WTC11 (cell line): Measurements from ENCODE around the gene NEURL1. TPM values are rescaled to one million over a fixed set of nuclear protein-coding genes. Genes with fewer than 3 reads are reported as not detected.

Experiments used
- ATAC-seq: fragments of 200-7000 bp; cut with Tn5 transposase; 2 replicates; pipeline ENCODE4 v1.10.0; 2021; ENCODE audit warnings: mild to moderate bottlenecking, moderate library complexity
- CTCF ChIA-PET: fragments of 300-600 bp; sonication (Branson Sonifier 250); formaldehyde crosslinking; loops from one replicate; lab custom pipeline; 2021; ENCODE audit warnings: antibody characterized with exemption; lab: Charles Lee
- POLR2A ChIA-PET: fragments of 350-600 bp; sonication (Branson Sonifier 250); formaldehyde crosslinking; loops from one replicate; lab custom pipeline; 2021; ENCODE audit warnings: antibody characterized with exemption; lab: Charles Lee
- DNase-seq: peaks from one replicate; pipeline ENCODE4 v3.0.0; 2021; ENCODE audit warnings: low spot score
- H3K27ac Mint-ChIP-seq: 2 replicates; pipeline ENCODE4 v1.8.0; 2021; ENCODE audit warnings: mixed read lengths
- H3K27me3 Mint-ChIP-seq: 2 replicates; pipeline ENCODE4 v1.8.0; 2021; ENCODE audit warnings: low read depth, mild to moderate bottlenecking, moderate library complexity, mixed read lengths
- H3K36me3 Mint-ChIP-seq: 2 replicates; pipeline ENCODE4 v1.8.0; 2021; ENCODE audit warnings: mixed read lengths
- H3K4me1 Mint-ChIP-seq: 2 replicates; pipeline ENCODE4 v1.8.0; 2022; ENCODE audit warnings: mixed read lengths
- H3K4me3 Mint-ChIP-seq: 2 replicates; pipeline ENCODE4 v1.8.0; 2021; ENCODE audit warnings: mild to moderate bottlenecking, moderate library complexity, mixed read lengths
- H3K9me3 Mint-ChIP-seq: 2 replicates; pipeline ENCODE4 v1.8.0; 2021; ENCODE audit warnings: mixed read lengths
- AFF4 ChIP-seq: sonication (generic); formaldehyde crosslinking; IDR thresholded peaks from 2 replicates; pipeline ENCODE4 v1.8.1; 2023; ENCODE audit warnings: mild to moderate bottlenecking, missing genetic modification reagents, borderline replicate concordance
- ARID4B ChIP-seq: sonication (generic); formaldehyde crosslinking; IDR thresholded peaks from 2 replicates; pipeline ENCODE4 v1.8.0; 2023; ENCODE audit warnings: missing genetic modification reagents, mild to moderate bottlenecking, borderline replicate concordance
- E2F5 ChIP-seq: sonication (generic); formaldehyde crosslinking; IDR thresholded peaks from 2 replicates; pipeline ENCODE4 v1.8.1; 2022; ENCODE audit warnings: mild to moderate bottlenecking, moderate library complexity, missing genetic modification reagents
- ERG ChIP-seq: fragments of 250-450 bp; sonication (Bioruptor Pico); IDR thresholded peaks from 2 replicates; pipeline ENCODE4 v1.8.0; 2021; ENCODE audit warnings: mild to moderate bottlenecking
- ESRRA ChIP-seq: sonication (generic); formaldehyde crosslinking; IDR thresholded peaks from 2 replicates; pipeline ENCODE4 v1.8.1; 2022; ENCODE audit warnings: mild to moderate bottlenecking, missing genetic modification reagents, borderline replicate concordance
- FOXK1 ChIP-seq: sonication (generic); formaldehyde crosslinking; IDR thresholded peaks from 2 replicates; pipeline ENCODE4 v1.8.0; 2022; ENCODE audit warnings: mild to moderate bottlenecking, moderate library complexity, missing genetic modification reagents
- GRHL2 ChIP-seq: fragments of 250-450 bp; sonication (Bioruptor Pico); IDR thresholded peaks from 2 replicates; pipeline ENCODE4 v1.8.0; 2022; ENCODE audit warnings: mild to moderate bottlenecking, moderate library complexity; ENCODE audit not compliant: insufficient replicate concordance, severe bottlenecking
- NR2C2 ChIP-seq: sonication (generic); formaldehyde crosslinking; IDR thresholded peaks from 2 replicates; pipeline ENCODE4 v1.8.0; 2022; ENCODE audit warnings: mild to moderate bottlenecking, missing genetic modification reagents
- SOX15 ChIP-seq: fragments of 250-450 bp; sonication (Bioruptor Pico); IDR thresholded peaks from 2 replicates; pipeline ENCODE4 v1.9.0; 2021; ENCODE audit warnings: mild to moderate bottlenecking
- TCF7 ChIP-seq: sonication (generic); formaldehyde crosslinking; IDR thresholded peaks from 2 replicates; pipeline ENCODE4 v1.8.0; 2022; ENCODE audit warnings: mild to moderate bottlenecking, low read depth, missing genetic modification reagents, moderate library complexity
- USF2 ChIP-seq: sonication (generic); formaldehyde crosslinking; IDR thresholded peaks from 2 replicates; pipeline ENCODE4 v1.8.1; 2023; ENCODE audit warnings: mild to moderate bottlenecking, missing genetic modification reagents, moderate library complexity
- ZMAT4 ChIP-seq: fragments of 250-450 bp; sonication (Bioruptor Pico); IDR thresholded peaks from 2 replicates; pipeline ENCODE4 v1.9.0; 2021; ENCODE audit warnings: mild to moderate bottlenecking
- ZNF138 ChIP-seq: sonication (generic); formaldehyde crosslinking; conservative IDR thresholded peaks from 2 replicates; pipeline ENCODE4 v1.8.1; 2022; ENCODE audit warnings: mild to moderate bottlenecking, moderate library complexity, missing genetic modification reagents
- ZNF281 ChIP-seq: sonication (generic); formaldehyde crosslinking; IDR thresholded peaks from 2 replicates; pipeline ENCODE4 v1.8.0; 2023; ENCODE audit warnings: mild to moderate bottlenecking, missing genetic modification reagents
- ZNF416 ChIP-seq: fragments of 250-450 bp; sonication (Bioruptor Pico); IDR thresholded peaks from 2 replicates; pipeline ENCODE4 v1.9.0; 2021; ENCODE audit warnings: mild to moderate bottlenecking, inconsistent platforms
- ZNF425 ChIP-seq: fragments of 250-450 bp; sonication (Bioruptor Pico); conservative IDR thresholded peaks from 2 replicates; pipeline ENCODE4 v1.9.0; 2021; ENCODE audit warnings: mild to moderate bottlenecking
- total RNA-seq: library from RNA; stranded (reverse); gene quantifications from 3 replicates; pipeline ENCODE4 v1.2.3, GENCODE V29; 2021

NEURL1 gene
- total RNA-seq, 1 experiment from 2014 or later: 1.2 TPM

GRCh38 chr10:103512166-103512565, 18.7 kb downstream of the NEURL1 start (continued):
- TF ChIP-seq E2F5 (CRISPR knock-in tag) (no peak), ZNF138 (CRISPR knock-in tag) (no peak), ZMAT4 (CRISPR knock-in tag) (no peak), ZNF425 (CRISPR knock-in tag) (no peak), NR2C2 (CRISPR knock-in tag) (no peak), ERG (CRISPR knock-in tag) (no peak), GRHL2 (no peak)
- TF ChIP-seq, all 79 proteins: peak for 0

- Mint-ChIP-seq H3K4me1 (peaks cover 6% of the 10 kb centered on the region), H3K9me3 (no peaks in the 10 kb centered on the region), H3K27ac (no peak overlapping the region), H3K4me3 (no peak overlapping the region), H3K36me3 (no peaks in the 10 kb centered on the region), H3K27me3 (no peaks in the 10 kb centered on the region)
- POLR2A ChIA-PET: no interaction called here
- ATAC-seq (peak; percentile 29; the same call in 1 of the 2 replicates), DNase-seq (no peak)
- TF ChIP-seq FOXK1 (no peak), ESRRA (no peak), ARID4B (CRISPR knock-in tag) (no peak), SOX15 (CRISPR knock-in tag) (no peak), AFF4 (CRISPR knock-in tag) (no peak), ZNF416 (CRISPR knock-in tag) (no peak), ZNF281 (CRISPR knock-in tag) (no peak), USF2 (CRISPR knock-in tag) (no peak), TCF7 (no peak)
- CTCF ChIA-PET: interaction anchor here (2.0 kb wide), 1 partner anchor 30 kb away, joined by 6 read pairs; no protein-coding TSS in a partner anchor
Observed at GRCh38 chr10:103512591-103513379, 19.3 kb downstream of the NEURL1 start.
